Gastrocnemius medialis (tissue), 4 donors: ENCODE measurements around the gene SLC1A4.
A peak's percentile ranks its signal among the peaks of the same experiment; 100 is the strongest.

Source experiments
- POLR2A ChIP-seq, 2 donors: fragments of 450-650 bp; IDR thresholded peaks; one replicate each; pipeline ENCODE4 v1.6.1; 2017; ENCODE audit warnings: antibody characterized with exemption in 2 of 2, mild to moderate bottlenecking in 2 of 2, moderate library complexity in 2 of 2
- TF ChIP-seq, protein P1 (sequence below), 5 experiments: fragments of 450-650 bp in 3 of 5; fragments of 200-600 bp in 2 of 5; sonication (generic) in 2 of 5; IDR thresholded peaks in 4 of 5; conservative IDR thresholded peaks in 1 of 5; 1 replicate in 4 of 5; 2 replicates in 1 of 5; pipeline ENCODE4 v1.5.1; 2016 to 2019; ENCODE audit warnings: antibody characterized with exemption in 5 of 5, mild to moderate bottlenecking in 3 of 5, moderate library complexity in 3 of 5

DNA sequence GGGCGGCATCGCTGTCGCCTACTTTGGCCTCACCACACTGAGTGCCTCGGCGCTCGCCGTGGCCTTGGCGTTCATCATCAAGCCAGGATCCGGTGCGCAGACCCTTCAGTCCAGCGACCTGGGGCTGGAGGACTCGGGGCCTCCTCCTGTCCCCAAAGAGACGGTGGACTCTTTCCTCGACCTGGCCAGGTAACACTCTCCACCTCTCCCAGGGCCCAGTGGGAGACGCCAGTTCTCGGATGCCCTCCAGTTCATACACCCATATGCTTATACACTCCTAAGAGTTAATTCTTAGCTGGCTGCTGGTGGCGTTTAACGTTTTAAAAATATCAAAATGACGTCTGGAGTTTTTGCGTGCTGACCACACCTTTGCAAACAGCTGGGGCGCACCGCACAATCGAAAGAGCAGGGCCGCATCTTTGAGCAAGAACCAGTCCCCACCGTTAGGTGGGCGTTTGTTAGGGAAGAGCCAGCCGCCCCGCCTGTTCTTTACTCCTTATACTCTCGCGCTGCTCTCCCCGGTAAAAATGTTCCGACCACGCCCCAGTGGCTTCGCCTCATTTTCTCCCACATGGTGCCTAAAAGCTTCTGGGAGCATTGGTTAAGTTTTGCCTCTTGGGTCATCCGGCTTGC, 899 bp downstream of the SLC1A4 start:
- TF ChIP-seq POLR2A (IDR thresholded peaks at IDR 0.05) = peak in 1 of 2 donors; percentile 27
- TF ChIP-seq, protein P1, sequence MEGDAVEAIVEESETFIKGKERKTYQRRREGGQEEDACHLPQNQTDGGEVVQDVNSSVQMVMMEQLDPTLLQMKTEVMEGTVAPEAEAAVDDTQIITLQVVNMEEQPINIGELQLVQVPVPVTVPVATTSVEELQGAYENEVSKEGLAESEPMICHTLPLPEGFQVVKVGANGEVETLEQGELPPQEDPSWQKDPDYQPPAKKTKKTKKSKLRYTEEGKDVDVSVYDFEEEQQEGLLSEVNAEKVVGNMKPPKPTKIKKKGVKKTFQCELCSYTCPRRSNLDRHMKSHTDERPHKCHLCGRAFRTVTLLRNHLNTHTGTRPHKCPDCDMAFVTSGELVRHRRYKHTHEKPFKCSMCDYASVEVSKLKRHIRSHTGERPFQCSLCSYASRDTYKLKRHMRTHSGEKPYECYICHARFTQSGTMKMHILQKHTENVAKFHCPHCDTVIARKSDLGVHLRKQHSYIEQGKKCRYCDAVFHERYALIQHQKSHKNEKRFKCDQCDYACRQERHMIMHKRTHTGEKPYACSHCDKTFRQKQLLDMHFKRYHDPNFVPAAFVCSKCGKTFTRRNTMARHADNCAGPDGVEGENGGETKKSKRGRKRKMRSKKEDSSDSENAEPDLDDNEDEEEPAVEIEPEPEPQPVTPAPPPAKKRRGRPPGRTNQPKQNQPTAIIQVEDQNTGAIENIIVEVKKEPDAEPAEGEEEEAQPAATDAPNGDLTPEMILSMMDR (IDR thresholded peaks at IDR 0.05 in 4 of 5, conservative IDR thresholded peaks at IDR 0.05 in 1 of 5) = no peak
